Activated naive CD8-positive, alpha-beta T cell treated with anti-CD3 and anti-CD28 coated beads, Interleukin-2, amount 10 ng/mL, durations not matched to agents 7 days and 5 days (primary cell): Measurements from ENCODE around the gene EFNA2. TPM values are rescaled to one million over a fixed set of nuclear protein-coding genes. Genes with fewer than 3 reads are reported as not detected.
"Not testable (repeated sequence)": the region's sequence is repeated elsewhere in the genome, so short reads cannot be mapped to it uniquely, and the experiment has no call there.

Experiments used
- ATAC-seq: fragments of 150-1000 bp; cut with Tn5 transposase; one replicate; pipeline ENCODE4 v1.10.0; 2021; ENCODE audit warnings: low read depth, moderate library complexity
- POLR2A ChIA-PET: fragments of 350-600 bp; sonication (Branson Sonifier 250); formaldehyde crosslinking; loops from one replicate; lab custom pipeline; 2021; ENCODE audit warnings: antibody characterized with exemption; lab: Charles Lee
- DNase-seq: peaks from one replicate; pipeline ENCODE4 v3.0.0; 2021
- H3K27ac Mint-ChIP-seq: one replicate; pipeline ENCODE4 v1.8.0; 2022; ENCODE audit warnings: mild to moderate bottlenecking, mixed read lengths
- H3K27me3 Mint-ChIP-seq: one replicate; pipeline ENCODE4 v1.8.0; 2022; ENCODE audit warnings: mild to moderate bottlenecking, moderate library complexity, mixed read lengths
- H3K36me3 Mint-ChIP-seq: one replicate; pipeline ENCODE4 v1.8.0; 2021; ENCODE audit warnings: mild to moderate bottlenecking, mixed read lengths
- H3K4me1 Mint-ChIP-seq: one replicate; pipeline ENCODE4 v1.8.0; 2021; ENCODE audit warnings: mixed read lengths
- H3K4me3 Mint-ChIP-seq: one replicate; pipeline ENCODE4 v1.8.0; 2022; ENCODE audit warnings: mild to moderate bottlenecking, moderate library complexity, mixed read lengths
- H3K9me3 Mint-ChIP-seq: one replicate; pipeline ENCODE4 v1.8.0; 2021; ENCODE audit warnings: mixed read lengths
- total RNA-seq, 2 experiments: library from RNA; stranded (reverse); gene quantifications; one replicate each; pipeline ENCODE4 v1.2.3, GENCODE V29; 2021

Gene EFNA2
- total RNA-seq, 2 experiments from 2014 or later = not detected

GRCh38 chr19:1325568-1326294 is 40.1 kb downstream of the EFNA2 start:
- no peaks in the 10 kb centered on the region for H3K36me3 Mint-ChIP-seq
- DNase-seq (no peak), ATAC-seq (no peak)
- no peaks in the 10 kb centered on the region for H3K9me3 Mint-ChIP-seq
- no peak overlapping the region for H3K4me3 Mint-ChIP-seq
- POLR2A ChIA-PET = no interaction called here
- peaks cover 29% of the 10 kb centered on the region for H3K27me3 Mint-ChIP-seq
- no peaks in the 10 kb centered on the region for H3K4me1 Mint-ChIP-seq
- no peak overlapping the region for H3K27ac Mint-ChIP-seq

GRCh38 chr19:1327125-1327524 is 41.5 kb downstream of the EFNA2 start:
- DNase-seq (no peak), ATAC-seq (no peak)
- H3K27ac Mint-ChIP-seq = no peak overlapping the region
- H3K9me3 Mint-ChIP-seq = no peaks in the 10 kb centered on the region
- POLR2A ChIA-PET = interaction anchor here (0.7 kb wide), 1 partner anchor 58 kb away, joined by 4 read pairs; the partner anchor contains the start of gene CIRBP
- H3K36me3 Mint-ChIP-seq = no peaks in the 10 kb centered on the region
- no peak overlapping the region for H3K4me3 Mint-ChIP-seq
- no peaks in the 10 kb centered on the region for H3K4me1 Mint-ChIP-seq
- H3K27me3 Mint-ChIP-seq = peaks cover 29% of the 10 kb centered on the region

GRCh38 chr19:1332208-1332607 is 46.5 kb downstream of the EFNA2 start:
- H3K36me3 Mint-ChIP-seq, POLR2A ChIA-PET, H3K4me1 Mint-ChIP-seq, H3K27ac Mint-ChIP-seq, H3K27me3 Mint-ChIP-seq, ATAC-seq, H3K4me3 Mint-ChIP-seq, DNase-seq, H3K9me3 Mint-ChIP-seq: not testable (repeated sequence)

GRCh38 chr19:1336079-1336684 is 50.5 kb downstream of the EFNA2 start:
- no peak overlapping the region for H3K27ac Mint-ChIP-seq
- DNase-seq (no peak), ATAC-seq (no peak)
- peaks cover 5% of the 10 kb centered on the region for H3K27me3 Mint-ChIP-seq
- H3K4me3 Mint-ChIP-seq = no peak overlapping the region
- POLR2A ChIA-PET = interaction anchor here (0.6 kb wide), 1 partner anchor 353 kb away, joined by 3 read pairs; no protein-coding TSS in a partner anchor
- H3K9me3 Mint-ChIP-seq = no peaks in the 10 kb centered on the region
- H3K36me3 Mint-ChIP-seq = no peaks in the 10 kb centered on the region
- H3K4me1 Mint-ChIP-seq = no peaks in the 10 kb centered on the region

- no peak for ATAC-seq
- Mint-ChIP-seq H3K9me3 (no peaks in the 10 kb centered on the region), H3K4me1 (peaks cover 5% of the 10 kb centered on the region), H3K36me3 (no peaks in the 10 kb centered on the region), H3K27ac (no peak overlapping the region), H3K4me3 (no peak overlapping the region), H3K27me3 (peaks cover 9% of the 10 kb centered on the region)
- no peak for DNase-seq
- POLR2A ChIA-PET = no interaction called here
These were observed 55.2 kb downstream of the EFNA2 start for GRCh38 chr19:1340681-1341469.

- H3K4me1 Mint-ChIP-seq = peaks cover 5% of the 10 kb centered on the region
- peaks cover 10% of the 10 kb centered on the region for H3K27me3 Mint-ChIP-seq
- no peak for DNase-seq
- no peak overlapping the region for H3K4me3 Mint-ChIP-seq
- no peak for ATAC-seq
- H3K36me3 Mint-ChIP-seq = no peaks in the 10 kb centered on the region
- no peak overlapping the region for H3K27ac Mint-ChIP-seq
- no peaks in the 10 kb centered on the region for H3K9me3 Mint-ChIP-seq
- POLR2A ChIA-PET = no interaction called here
These were observed 57.4 kb downstream of the EFNA2 start for GRCh38 chr19:1343041-1343440.

GRCh38 chr19:1349211-1349610 is 63.5 kb downstream of the EFNA2 start:
- Mint-ChIP-seq H3K4me1 (peaks cover 3% of the 10 kb centered on the region), H3K36me3 (no peaks in the 10 kb centered on the region), H3K27ac (no peak overlapping the region), H3K9me3 (no peaks in the 10 kb centered on the region), H3K4me3 (no peak overlapping the region), H3K27me3 (peaks cover 2% of the 10 kb centered on the region)
- POLR2A ChIA-PET = interaction anchor here (0.7 kb wide), 1 partner anchor 305 kb away, joined by 4 read pairs; no protein-coding TSS in a partner anchor
- DNase-seq (no peak), ATAC-seq (no peak)

GRCh38 chr19:1350867-1351266 is 65.2 kb downstream of the EFNA2 start:
- Mint-ChIP-seq H3K9me3 (no peaks in the 10 kb centered on the region), H3K27me3 (peaks cover 2% of the 10 kb centered on the region), H3K27ac (no peak overlapping the region), H3K4me1 (peaks cover 5% of the 10 kb centered on the region), H3K4me3 (no peak overlapping the region), H3K36me3 (no peaks in the 10 kb centered on the region)
- ATAC-seq (no peak), DNase-seq (no peak)
- POLR2A ChIA-PET = no interaction called here

Other genes starting within 250 kb of the EFNA2 start
- gene ABCA7, start 245.8 kb upstream of the EFNA2 start, total RNA-seq = 100 to 1,000 TPM; 145 to 146 TPM
- 100 to 1,000 TPM; 576 to 581 TPM for gene ARHGAP45, start 218.7 kb upstream of the EFNA2 start, total RNA-seq
- gene POLR2E, start 190.5 kb upstream of the EFNA2 start, total RNA-seq = 100 to 1,000 TPM; 142 to 163 TPM
- gene GPX4, start 181.9 kb upstream of the EFNA2 start, total RNA-seq = 100 to 1,000 TPM; 194 to 206 TPM
- 10 to 100 TPM; 77.7 to 90.6 TPM for gene SBNO2, start 111.6 kb upstream of the EFNA2 start, total RNA-seq
- gene STK11, start 80.1 kb upstream of the EFNA2 start, total RNA-seq = 10 to 100 TPM; 87.1 to 87.2 TPM
- gene CBARP, start 47.9 kb upstream of the EFNA2 start, total RNA-seq = under 1 TPM; 0.14 to 0.17 TPM
- gene ATP5F1D, start 44.1 kb upstream of the EFNA2 start, total RNA-seq = 100 to 1,000 TPM; 157 to 161 TPM
- gene MIDN, start 37.3 kb upstream of the EFNA2 start, total RNA-seq = 10 to 100 TPM; 75.2 to 80.7 TPM
- 100 to 1,000 TPM; 327 to 342 TPM for gene CIRBP, start 16.5 kb upstream of the EFNA2 start, total RNA-seq
- 10 to 100 TPM; 44.5 to 48.3 TPM for gene FAM174C, start 10.3 kb upstream of the EFNA2 start, total RNA-seq
- gene NDUFS7, start 98.0 kb downstream of the EFNA2 start, total RNA-seq = 100 to 1,000 TPM; 103 to 106 TPM
- 10 to 100 TPM; 17.9 to 18.9 TPM for gene GAMT, start 115.7 kb downstream of the EFNA2 start, total RNA-seq
- 100 to 1,000 TPM; 214 to 217 TPM for gene DAZAP1, start 121.7 kb downstream of the EFNA2 start, total RNA-seq
- 1,000 to 10,000 TPM; 1,438 to 1,457 TPM for gene RPS15, start 152.5 kb downstream of the EFNA2 start, total RNA-seq
- under 1 TPM; 0.06 to 0.11 TPM for gene APC2, start 164.2 kb downstream of the EFNA2 start, total RNA-seq
- gene C19orf25, start 193.3 kb downstream of the EFNA2 start, total RNA-seq = 10 to 100 TPM; 48.0 to 51.2 TPM
- 1 to 10 TPM; 6.7 to 9.7 TPM for gene PCSK4, start 204.5 kb downstream of the EFNA2 start, total RNA-seq
- gene REEP6, start 205.3 kb downstream of the EFNA2 start, total RNA-seq = 1 to 10 TPM; 2.2 to 2.8 TPM
- 1 to 10 TPM; 1.8 to 2.1 TPM for gene ADAMTSL5, start 227.1 kb downstream of the EFNA2 start, total RNA-seq
- not detected for gene PLK5, start 238.2 kb downstream of the EFNA2 start, total RNA-seq